ENCODE data around the gene SFTPB.
"Not testable (repeated sequence)": the region's sequence is repeated elsewhere in the genome, so short reads cannot be mapped to it uniquely, and the experiment has no call there.

The SFTPB gene

GRCh38 chr2:85652056-85652455 is 15.9 kb downstream of the SFTPB start:
- DNase-seq = no peak

- no peak for DNase-seq
These were observed 16.9 kb downstream of the SFTPB start for GRCh38 chr2:85651097-85651496.

- no peak for DNase-seq
These were observed 17.5 kb downstream of the SFTPB start for GRCh38 chr2:85650456-85650855.

GRCh38 chr2:85649201-85650190 is 18.5 kb downstream of the SFTPB start:
- DNase-seq = no peak

GRCh38 chr2:85648619-85649018 is 19.4 kb downstream of the SFTPB start:
- peak; percentile 43 for DNase-seq

GRCh38 chr2:85647823-85648526 is 20.0 kb downstream of the SFTPB start:
- no peak for DNase-seq

GRCh38 chr2:85646166-85646565 is 21.8 kb downstream of the SFTPB start:
- no peak for DNase-seq

- DNase-seq = no peak
These were observed 23.1 kb downstream of the SFTPB start for GRCh38 chr2:85644909-85645308.

- no peak for DNase-seq
These were observed 25.3 kb downstream of the SFTPB start for GRCh38 chr2:85642725-85643124.

GRCh38 chr2:85635636-85636035 is 32.4 kb downstream of the SFTPB start:
- DNase-seq = peak; percentile 51

- peak; percentile 10 for DNase-seq
These were observed 33.0 kb downstream of the SFTPB start for GRCh38 chr2:85635011-85635410.

- DNase-seq = no peak
These were observed 36.7 kb downstream of the SFTPB start for GRCh38 chr2:85631316-85631715.

GRCh38 chr2:85628658-85629057 is 39.3 kb downstream of the SFTPB start:
- DNase-seq = peak; percentile 11

- no peak for DNase-seq
These were observed 44.0 kb downstream of the SFTPB start for GRCh38 chr2:85623991-85624390.

GRCh38 chr2:85621338-85621737 is 46.7 kb downstream of the SFTPB start:
- DNase-seq = no peak

- DNase-seq = no peak
These were observed 48.4 kb downstream of the SFTPB start for GRCh38 chr2:85619617-85620016.

GRCh38 chr2:85617723-85618122 is 50.3 kb downstream of the SFTPB start:
- DNase-seq = not testable (repeated sequence)

- no peak for DNase-seq
These were observed 52.6 kb downstream of the SFTPB start for GRCh38 chr2:85615413-85615728.

- DNase-seq = not testable (repeated sequence)
These were observed 53.2 kb downstream of the SFTPB start for GRCh38 chr2:85614757-85615156.

GRCh38 chr2:85613717-85614515 is 54.1 kb downstream of the SFTPB start:
- DNase-seq = no peak

- peak; percentile 90 for DNase-seq
These were observed 56.1 kb downstream of the SFTPB start, which contains the start of gene C2orf68 for GRCh38 chr2:85611705-85612587. Gene C2orf68 (minus strand): TSS chr2:85612066. CDS start chr2:85611984, 82 bp downstream.

GRCh38 chr2:85611217-85611704 is 56.7 kb downstream of the SFTPB start:
- DNase-seq = no peak

Data from suppressor macrophage treated with lipopolysaccharide for 4 hours (primary cell).